Measurements from ENCODE around the gene CORO2A. TPM values are rescaled to one million over a fixed set of nuclear protein-coding genes. Genes with fewer than 3 reads are reported as not detected.

CORO2A gene
- total and polyA plus RNA-seq, 4 donors, result 1.7 to 7.9 (median 5.1) TPM

- Histone ChIP-seq H3K4me1 (ENCODE audit: control insufficient read depth, insufficient read depth, low read length) (no peaks in the 10 kb centered on the region), H3K9me3 (ENCODE audit: control insufficient read depth, insufficient read depth, low read length) (no peaks in the 10 kb centered on the region), H3K27me3 (ENCODE audit: control insufficient read depth, insufficient read depth, low read length) (no peaks in the 10 kb centered on the region), H3K4me3 (ENCODE audit: low read depth, low read length) (no peak overlapping the region), H3K27ac (ENCODE audit: low read depth, low read length) (no peak overlapping the region), H3K36me3 (ENCODE audit: control insufficient read depth, insufficient read depth, low read length) (peaks cover 14% of the 10 kb centered on the region)
- DNase-seq (ENCODE audit: low read depth in 4 of 6, low spot score in 6 of 6), result no peak
- WGBS (ENCODE audit: insufficient coverage), result 80% methylated on average over 19 of the region's 20 CpGs
Observed at GRCh38 chr9:98199388-98200033, 7.1 kb upstream of the CORO2A start.

- peaks cover 6% of the 10 kb centered on the region for H3K27me3 ChIP-seq (ENCODE audit: control insufficient read depth, insufficient read depth, low read length)
- no peaks in the 10 kb centered on the region for H3K9me3 ChIP-seq (ENCODE audit: control insufficient read depth, insufficient read depth, low read length)
- DNase-seq (ENCODE audit: low read depth in 4 of 6, low spot score in 6 of 6), result no peak
- no peak overlapping the region for H3K4me3 ChIP-seq (ENCODE audit: low read depth, low read length)
- peaks cover 12% of the 10 kb centered on the region for H3K36me3 ChIP-seq (ENCODE audit: control insufficient read depth, insufficient read depth, low read length)
- 87% methylated on average over 3 of the region's 4 CpGs for WGBS (ENCODE audit: insufficient coverage)
- H3K4me1 ChIP-seq (ENCODE audit: control insufficient read depth, insufficient read depth, low read length), result peaks cover 23% of the 10 kb centered on the region
- H3K27ac ChIP-seq (ENCODE audit: low read depth, low read length), result no peak overlapping the region
Observed at GRCh38 chr9:98195671-98196070, 3.2 kb upstream of the CORO2A start.

- H3K36me3 ChIP-seq (ENCODE audit: control insufficient read depth, insufficient read depth, low read length), result peaks cover 2% of the 10 kb centered on the region
- 45% methylated on average over 2 of the region's 8 CpGs for WGBS (ENCODE audit: insufficient coverage)
- no peak overlapping the region for H3K27ac ChIP-seq (ENCODE audit: low read depth, low read length)
- no peaks in the 10 kb centered on the region for H3K9me3 ChIP-seq (ENCODE audit: control insufficient read depth, insufficient read depth, low read length)
- peak overlapping the region; percentile 50 for H3K4me3 ChIP-seq (ENCODE audit: low read depth, low read length)
- peaks cover 6% of the 10 kb centered on the region for H3K27me3 ChIP-seq (ENCODE audit: control insufficient read depth, insufficient read depth, low read length)
- H3K4me1 ChIP-seq (ENCODE audit: control insufficient read depth, insufficient read depth, low read length), result peaks cover 23% of the 10 kb centered on the region
- no peak for DNase-seq (ENCODE audit: low read depth in 4 of 6, low spot score in 6 of 6)
Observed at GRCh38 chr9:98193336-98193944, 1.0 kb upstream of the CORO2A start.

- 8% methylated on average over 45 of the region's 47 CpGs for WGBS (ENCODE audit: insufficient coverage)
- no peak overlapping the region for H3K27ac ChIP-seq (ENCODE audit: low read depth, low read length)
- H3K4me1 ChIP-seq (ENCODE audit: control insufficient read depth, insufficient read depth, low read length), result peaks cover 23% of the 10 kb centered on the region
- peak overlapping the region; percentile 24 for H3K4me3 ChIP-seq (ENCODE audit: low read depth, low read length)
- peak in 2 of 6 donors; percentile 18 to 29 for DNase-seq (ENCODE audit: low read depth in 4 of 6, low spot score in 6 of 6)
- H3K27me3 ChIP-seq (ENCODE audit: control insufficient read depth, insufficient read depth, low read length), result peaks cover 6% of the 10 kb centered on the region
- H3K9me3 ChIP-seq (ENCODE audit: control insufficient read depth, insufficient read depth, low read length), result no peaks in the 10 kb centered on the region
- H3K36me3 ChIP-seq (ENCODE audit: control insufficient read depth, insufficient read depth, low read length), result no peaks in the 10 kb centered on the region
Observed at GRCh38 chr9:98191671-98192502, 550 bp downstream of the CORO2A start.

- peaks cover 23% of the 10 kb centered on the region for H3K4me1 ChIP-seq (ENCODE audit: control insufficient read depth, insufficient read depth, low read length)
- no peaks in the 10 kb centered on the region for H3K36me3 ChIP-seq (ENCODE audit: control insufficient read depth, insufficient read depth, low read length)
- H3K9me3 ChIP-seq (ENCODE audit: control insufficient read depth, insufficient read depth, low read length), result no peaks in the 10 kb centered on the region
- DNase-seq (ENCODE audit: low read depth in 4 of 6, low spot score in 6 of 6), result no peak
- peaks cover 6% of the 10 kb centered on the region for H3K27me3 ChIP-seq (ENCODE audit: control insufficient read depth, insufficient read depth, low read length)
- WGBS (ENCODE audit: insufficient coverage), result 72% methylated on average over 5 of the region's 5 CpGs
- no peak overlapping the region for H3K27ac ChIP-seq (ENCODE audit: low read depth, low read length)
- H3K4me3 ChIP-seq (ENCODE audit: low read depth, low read length), result no peak overlapping the region
Observed at GRCh38 chr9:98191181-98191608, 1.2 kb downstream of the CORO2A start.

GRCh38 chr9:98190757-98191105, 1.7 kb downstream of the CORO2A start:
- DNase-seq (ENCODE audit: low read depth in 4 of 6, low spot score in 6 of 6), result no peak
- 83% methylated on average over 5 of the region's 5 CpGs for WGBS (ENCODE audit: insufficient coverage)
- H3K4me1 ChIP-seq (ENCODE audit: control insufficient read depth, insufficient read depth, low read length), result peaks cover 23% of the 10 kb centered on the region

GRCh38 chr9:98189412-98189811, 3.0 kb downstream of the CORO2A start:
- no peaks in the 10 kb centered on the region for H3K36me3 ChIP-seq (ENCODE audit: control insufficient read depth, insufficient read depth, low read length)
- peaks cover 23% of the 10 kb centered on the region for H3K4me1 ChIP-seq (ENCODE audit: control insufficient read depth, insufficient read depth, low read length)
- H3K9me3 ChIP-seq (ENCODE audit: control insufficient read depth, insufficient read depth, low read length), result no peaks in the 10 kb centered on the region
- 63% methylated on average over 2 of the region's 6 CpGs for WGBS (ENCODE audit: insufficient coverage)
- H3K27me3 ChIP-seq (ENCODE audit: control insufficient read depth, insufficient read depth, low read length), result peaks cover 6% of the 10 kb centered on the region
- H3K27ac ChIP-seq (ENCODE audit: low read depth, low read length), result no peak overlapping the region
- DNase-seq (ENCODE audit: low read depth in 4 of 6, low spot score in 6 of 6), result no peak
- H3K4me3 ChIP-seq (ENCODE audit: low read depth, low read length), result no peak overlapping the region

More at GRCh38 chr9:98190757-98191105, 1.7 kb downstream of the CORO2A start:
- no peak overlapping the region for H3K27ac ChIP-seq (ENCODE audit: low read depth, low read length)
- no peak overlapping the region for H3K4me3 ChIP-seq (ENCODE audit: low read depth, low read length)
- no peaks in the 10 kb centered on the region for H3K9me3 ChIP-seq (ENCODE audit: control insufficient read depth, insufficient read depth, low read length)
- no peaks in the 10 kb centered on the region for H3K36me3 ChIP-seq (ENCODE audit: control insufficient read depth, insufficient read depth, low read length)
- H3K27me3 ChIP-seq (ENCODE audit: control insufficient read depth, insufficient read depth, low read length), result peaks cover 6% of the 10 kb centered on the region

DNA sequence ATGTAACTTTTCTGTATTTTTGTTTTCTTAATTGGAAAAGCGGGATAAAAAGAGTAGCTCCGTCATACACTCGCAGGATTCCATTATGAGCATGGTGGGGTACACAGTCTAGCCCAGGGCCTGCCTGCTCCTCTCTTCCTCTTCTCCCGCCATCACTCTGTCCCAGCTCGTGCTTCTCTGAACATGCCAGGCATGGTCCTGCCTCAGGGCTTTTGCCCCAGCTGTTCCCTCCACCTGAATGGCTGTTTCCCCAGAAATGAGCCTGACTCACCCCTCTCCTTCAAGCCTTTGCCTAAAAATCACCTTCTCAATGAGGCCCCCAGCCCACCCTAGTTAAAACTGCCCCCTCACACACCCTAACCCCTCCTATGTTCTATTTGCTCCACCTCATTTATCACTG, 4.5 kb downstream of the CORO2A start:
- Histone ChIP-seq H3K36me3 (ENCODE audit: control insufficient read depth, insufficient read depth, low read length) (no peaks in the 10 kb centered on the region), H3K4me3 (ENCODE audit: low read depth, low read length) (no peak overlapping the region), H3K27ac (ENCODE audit: low read depth, low read length) (no peak overlapping the region), H3K9me3 (ENCODE audit: control insufficient read depth, insufficient read depth, low read length) (no peaks in the 10 kb centered on the region), H3K27me3 (ENCODE audit: control insufficient read depth, insufficient read depth, low read length) (peaks cover 6% of the 10 kb centered on the region), H3K4me1 (ENCODE audit: control insufficient read depth, insufficient read depth, low read length) (peaks cover 18% of the 10 kb centered on the region)
- DNase-seq (ENCODE audit: low read depth in 4 of 6, low spot score in 6 of 6), result no peak
- 83% methylated on average over 4 of the region's 5 CpGs for WGBS (ENCODE audit: insufficient coverage)

- Histone ChIP-seq H3K9me3 (ENCODE audit: control insufficient read depth, insufficient read depth, low read length) (no peaks in the 10 kb centered on the region), H3K27me3 (ENCODE audit: control insufficient read depth, insufficient read depth, low read length) (no peaks in the 10 kb centered on the region), H3K4me3 (ENCODE audit: low read depth, low read length) (no peak overlapping the region), H3K27ac (ENCODE audit: low read depth, low read length) (no peak overlapping the region), H3K4me1 (ENCODE audit: control insufficient read depth, insufficient read depth, low read length) (peaks cover 5% of the 10 kb centered on the region), H3K36me3 (ENCODE audit: control insufficient read depth, insufficient read depth, low read length) (no peaks in the 10 kb centered on the region)
- WGBS (ENCODE audit: insufficient coverage), result no CpG with 5 or more reads among the region's 1 CpG
- DNase-seq (ENCODE audit: low read depth in 4 of 6, low spot score in 6 of 6), result no peak
Observed at GRCh38 chr9:98186236-98186635, 6.2 kb downstream of the CORO2A start.

All from spinal cord (tissue), 10 donors.